MM.1S (cell line): ENCODE results near the gene RNF6.

ENCODE experiments used
- EZH2 ChIP-seq: fragments of 300-600 bp; sonication (generic); optimal IDR thresholded peaks from 2 replicates; pipeline ENCODE3; 2017; ENCODE audit warnings: low read depth, mild to moderate bottlenecking, antibody characterized with exemption, low read length, mixed read lengths
- TF ChIP-seq, protein P1 (sequence below): fragments of 300-600 bp; sonication (generic); IDR thresholded peaks from 2 replicates; pipeline ENCODE4 v1.5.1; 2016; ENCODE audit warnings: antibody characterized with exemption, low read length, mixed read lengths

DNA sequence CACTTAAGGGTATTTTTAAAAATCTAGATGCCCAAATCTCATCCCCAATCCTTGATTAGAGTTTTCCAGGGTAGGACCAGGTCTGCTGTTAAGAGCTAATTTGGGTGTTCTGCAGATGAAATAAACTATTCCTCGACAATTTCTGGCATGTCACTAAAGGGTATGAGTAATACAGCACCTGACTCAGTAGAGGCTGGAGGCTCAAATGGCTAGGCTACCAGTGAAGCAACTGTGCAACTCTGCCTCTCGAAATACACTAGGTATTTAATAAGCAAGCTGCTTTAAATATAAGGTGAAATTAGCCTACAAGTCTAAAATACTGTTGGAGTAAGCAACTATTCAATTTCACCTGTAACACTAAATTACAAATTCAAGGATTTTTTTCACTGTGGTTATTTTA, 1.5 kb downstream of the RNF6 start:
- TF ChIP-seq, protein P1, sequence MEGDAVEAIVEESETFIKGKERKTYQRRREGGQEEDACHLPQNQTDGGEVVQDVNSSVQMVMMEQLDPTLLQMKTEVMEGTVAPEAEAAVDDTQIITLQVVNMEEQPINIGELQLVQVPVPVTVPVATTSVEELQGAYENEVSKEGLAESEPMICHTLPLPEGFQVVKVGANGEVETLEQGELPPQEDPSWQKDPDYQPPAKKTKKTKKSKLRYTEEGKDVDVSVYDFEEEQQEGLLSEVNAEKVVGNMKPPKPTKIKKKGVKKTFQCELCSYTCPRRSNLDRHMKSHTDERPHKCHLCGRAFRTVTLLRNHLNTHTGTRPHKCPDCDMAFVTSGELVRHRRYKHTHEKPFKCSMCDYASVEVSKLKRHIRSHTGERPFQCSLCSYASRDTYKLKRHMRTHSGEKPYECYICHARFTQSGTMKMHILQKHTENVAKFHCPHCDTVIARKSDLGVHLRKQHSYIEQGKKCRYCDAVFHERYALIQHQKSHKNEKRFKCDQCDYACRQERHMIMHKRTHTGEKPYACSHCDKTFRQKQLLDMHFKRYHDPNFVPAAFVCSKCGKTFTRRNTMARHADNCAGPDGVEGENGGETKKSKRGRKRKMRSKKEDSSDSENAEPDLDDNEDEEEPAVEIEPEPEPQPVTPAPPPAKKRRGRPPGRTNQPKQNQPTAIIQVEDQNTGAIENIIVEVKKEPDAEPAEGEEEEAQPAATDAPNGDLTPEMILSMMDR = no peak
- no peak for TF ChIP-seq EZH2
